SK-N-SH treated with all-trans-retinoic acid at 6 μM for 48 hours (cell line): ENCODE results near the gene RBP2.

Experiments
- ATAC-seq: fragments of 200-7000 bp; cut with Tn5 transposase; 3 replicates; pipeline ENCODE4 v1.9.1; 2020; ENCODE audit warnings: mild to moderate bottlenecking, moderate library complexity
- ARNTL ChIP-seq: fragments of 450-650 bp; formaldehyde crosslinking; IDR thresholded peaks from 2 replicates; pipeline ENCODE4 v1.5.0; 2020; ENCODE audit warnings: low read depth, mild to moderate bottlenecking, moderate library complexity, borderline replicate concordance
- CSDC2 ChIP-seq: fragments of 250-450 bp; sonication (Bioruptor Pico); IDR thresholded peaks from 2 replicates; pipeline ENCODE4 v1.5.0; 2020; ENCODE audit warnings: mild to moderate bottlenecking, moderate library complexity
- ESRRG ChIP-seq: fragments of 250-450 bp; sonication (Bioruptor Pico); IDR thresholded peaks from 2 replicates; pipeline ENCODE4 v1.6.1; 2021; ENCODE audit warnings: mild to moderate bottlenecking
- GLIS3 ChIP-seq: fragments of 250-450 bp; sonication (Bioruptor Pico); IDR thresholded peaks from 2 replicates; pipeline ENCODE4 v1.5.0; 2020; ENCODE audit warnings: mild to moderate bottlenecking, moderate library complexity
- ISL1 ChIP-seq: fragments of 250-450 bp; sonication (Bioruptor Pico); IDR thresholded peaks from 2 replicates; pipeline ENCODE4 v2.1.2; 2022; ENCODE audit warnings: mild to moderate bottlenecking, moderate library complexity
- OSR1 ChIP-seq: fragments of 250-450 bp; sonication (Bioruptor Pico); IDR thresholded peaks from 2 replicates; pipeline ENCODE4 v1.8.0; 2022; ENCODE audit warnings: moderate library complexity, mild to moderate bottlenecking, inconsistent platforms
- PPARA ChIP-seq: fragments of 250-450 bp; sonication (Bioruptor Pico); IDR thresholded peaks from 2 replicates; pipeline ENCODE4 v1.5.0; 2020; ENCODE audit warnings: mild to moderate bottlenecking, borderline replicate concordance
- RARB ChIP-seq: fragments of 250-450 bp; sonication (Bioruptor Pico); IDR thresholded peaks from 2 replicates; pipeline ENCODE4 v1.8.0; 2021; ENCODE audit warnings: mild to moderate bottlenecking, moderate library complexity
- SNAI2 ChIP-seq: fragments of 250-450 bp; sonication (Bioruptor Pico); IDR thresholded peaks from 2 replicates; pipeline ENCODE4 v1.5.0; 2020; ENCODE audit warnings: mild to moderate bottlenecking, moderate library complexity
- TCF4 ChIP-seq: fragments of 250-450 bp; sonication (Bioruptor Pico); IDR thresholded peaks from 2 replicates; pipeline ENCODE4 v1.8.0; 2021; ENCODE audit warnings: mild to moderate bottlenecking, moderate library complexity, borderline replicate concordance
- TOX ChIP-seq: fragments of 250-450 bp; sonication (Bioruptor Pico); IDR thresholded peaks from 2 replicates; pipeline ENCODE4 v1.8.0; 2021; ENCODE audit warnings: mild to moderate bottlenecking, moderate library complexity, borderline replicate concordance
- ZC3H10 ChIP-seq: fragments of 250-450 bp; sonication (Bioruptor Pico); IDR thresholded peaks from 2 replicates; pipeline ENCODE4 v1.5.1; 2021; ENCODE audit warnings: mild to moderate bottlenecking, moderate library complexity
- ZFP3 ChIP-seq: fragments of 250-450 bp; sonication (Bioruptor Pico); IDR thresholded peaks from 2 replicates; pipeline ENCODE4 v1.5.0; 2020; ENCODE audit warnings: mild to moderate bottlenecking, moderate library complexity
- ZNF565 ChIP-seq: fragments of 450-650 bp; formaldehyde crosslinking; conservative IDR thresholded peaks from 2 replicates; pipeline ENCODE4 v1.5.0; 2020; ENCODE audit warnings: low read depth, mild to moderate bottlenecking, moderate library complexity
- ZNF70 ChIP-seq: fragments of 450-650 bp; formaldehyde crosslinking; IDR thresholded peaks from 2 replicates; pipeline ENCODE4 v1.5.0; 2020; ENCODE audit warnings: mild to moderate bottlenecking, moderate library complexity
- ZNF8 ChIP-seq: fragments of 450-650 bp; formaldehyde crosslinking; IDR thresholded peaks from 2 replicates; pipeline ENCODE4 v1.5.0; 2020; ENCODE audit warnings: mild to moderate bottlenecking, moderate library complexity
- TF ChIP-seq, protein P1 (sequence below): fragments of 250-450 bp; sonication (Bioruptor Pico); IDR thresholded peaks from 2 replicates; pipeline ENCODE4 v1.5.0; 2020; ENCODE audit warnings: mild to moderate bottlenecking, moderate library complexity
- TF ChIP-seq, protein P2 (sequence below): fragments of 250-450 bp; sonication (Bioruptor Pico); IDR thresholded peaks from 2 replicates; pipeline ENCODE4 v1.8.0; 2020; ENCODE audit warnings: mild to moderate bottlenecking, moderate library complexity, borderline replicate concordance
- TF ChIP-seq, protein P3 (sequence below): fragments of 250-450 bp; sonication (Bioruptor Pico); IDR thresholded peaks from 2 replicates; pipeline ENCODE4 v1.8.0; 2021; ENCODE audit warnings: low read depth, mild to moderate bottlenecking, moderate library complexity, borderline replicate concordance
- TF ChIP-seq, protein P4 (sequence below): fragments of 250-450 bp; sonication (Bioruptor Pico); IDR thresholded peaks from 2 replicates; pipeline ENCODE4 v1.5.1; 2020; ENCODE audit warnings: low read depth, mild to moderate bottlenecking, moderate library complexity
- TF ChIP-seq, protein P5 (sequence below): fragments of 250-450 bp; sonication (Bioruptor Pico); IDR thresholded peaks from 2 replicates; pipeline ENCODE4 v1.5.1; 2021; ENCODE audit warnings: mild to moderate bottlenecking, moderate library complexity

RBP2 gene

DNA sequence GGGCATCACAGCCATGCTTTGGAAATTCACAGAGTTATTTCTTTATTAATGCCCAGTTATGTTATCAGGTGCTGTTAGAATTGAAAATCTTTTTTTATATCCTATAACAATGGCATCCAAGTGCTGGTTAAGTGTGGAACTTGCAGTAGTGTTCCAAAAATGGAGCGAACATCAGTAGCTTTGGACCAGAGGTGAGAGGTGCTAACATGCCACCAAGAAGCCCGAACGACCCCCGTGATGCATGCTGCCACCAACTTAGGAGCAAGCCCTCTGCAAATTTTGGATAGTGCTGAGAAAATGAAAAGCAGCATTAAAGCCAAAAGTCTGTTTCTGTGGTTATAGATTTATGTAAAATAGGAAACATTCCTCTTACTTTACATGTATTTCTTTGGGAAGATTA is 38.4 kb upstream of the RBP2 start (continued):
- TF ChIP-seq, protein P1, sequence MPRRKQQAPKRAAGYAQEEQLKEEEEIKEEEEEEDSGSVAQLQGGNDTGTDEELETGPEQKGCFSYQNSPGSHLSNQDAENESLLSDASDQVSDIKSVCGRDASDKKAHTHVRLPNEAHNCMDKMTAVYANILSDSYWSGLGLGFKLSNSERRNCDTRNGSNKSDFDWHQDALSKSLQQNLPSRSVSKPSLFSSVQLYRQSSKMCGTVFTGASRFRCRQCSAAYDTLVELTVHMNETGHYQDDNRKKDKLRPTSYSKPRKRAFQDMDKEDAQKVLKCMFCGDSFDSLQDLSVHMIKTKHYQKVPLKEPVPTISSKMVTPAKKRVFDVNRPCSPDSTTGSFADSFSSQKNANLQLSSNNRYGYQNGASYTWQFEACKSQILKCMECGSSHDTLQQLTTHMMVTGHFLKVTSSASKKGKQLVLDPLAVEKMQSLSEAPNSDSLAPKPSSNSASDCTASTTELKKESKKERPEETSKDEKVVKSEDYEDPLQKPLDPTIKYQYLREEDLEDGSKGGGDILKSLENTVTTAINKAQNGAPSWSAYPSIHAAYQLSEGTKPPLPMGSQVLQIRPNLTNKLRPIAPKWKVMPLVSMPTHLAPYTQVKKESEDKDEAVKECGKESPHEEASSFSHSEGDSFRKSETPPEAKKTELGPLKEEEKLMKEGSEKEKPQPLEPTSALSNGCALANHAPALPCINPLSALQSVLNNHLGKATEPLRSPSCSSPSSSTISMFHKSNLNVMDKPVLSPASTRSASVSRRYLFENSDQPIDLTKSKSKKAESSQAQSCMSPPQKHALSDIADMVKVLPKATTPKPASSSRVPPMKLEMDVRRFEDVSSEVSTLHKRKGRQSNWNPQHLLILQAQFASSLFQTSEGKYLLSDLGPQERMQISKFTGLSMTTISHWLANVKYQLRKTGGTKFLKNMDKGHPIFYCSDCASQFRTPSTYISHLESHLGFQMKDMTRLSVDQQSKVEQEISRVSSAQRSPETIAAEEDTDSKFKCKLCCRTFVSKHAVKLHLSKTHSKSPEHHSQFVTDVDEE: no peak

DNA sequence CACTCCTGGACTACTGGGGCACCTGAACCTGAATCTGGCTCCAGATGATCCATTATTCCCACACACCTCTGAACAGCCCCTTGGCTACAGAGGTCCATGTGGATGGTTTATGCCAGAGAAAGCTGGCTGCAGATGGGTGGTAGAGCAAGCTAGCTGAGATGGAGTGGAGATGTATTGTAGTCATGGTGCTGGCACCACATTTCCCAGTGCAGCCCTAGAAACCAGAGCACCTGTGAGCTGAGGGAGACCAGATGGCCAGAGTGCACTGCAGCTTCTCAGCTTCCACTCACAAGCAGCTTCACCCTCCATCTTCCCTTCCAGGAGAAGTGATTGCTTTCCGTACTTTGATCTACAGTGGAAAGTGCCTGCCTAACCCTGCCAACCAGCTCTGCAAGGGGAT is 33.3 kb upstream of the RBP2 start:
- ATAC-seq: no peak
- TF ChIP-seq, protein P2, sequence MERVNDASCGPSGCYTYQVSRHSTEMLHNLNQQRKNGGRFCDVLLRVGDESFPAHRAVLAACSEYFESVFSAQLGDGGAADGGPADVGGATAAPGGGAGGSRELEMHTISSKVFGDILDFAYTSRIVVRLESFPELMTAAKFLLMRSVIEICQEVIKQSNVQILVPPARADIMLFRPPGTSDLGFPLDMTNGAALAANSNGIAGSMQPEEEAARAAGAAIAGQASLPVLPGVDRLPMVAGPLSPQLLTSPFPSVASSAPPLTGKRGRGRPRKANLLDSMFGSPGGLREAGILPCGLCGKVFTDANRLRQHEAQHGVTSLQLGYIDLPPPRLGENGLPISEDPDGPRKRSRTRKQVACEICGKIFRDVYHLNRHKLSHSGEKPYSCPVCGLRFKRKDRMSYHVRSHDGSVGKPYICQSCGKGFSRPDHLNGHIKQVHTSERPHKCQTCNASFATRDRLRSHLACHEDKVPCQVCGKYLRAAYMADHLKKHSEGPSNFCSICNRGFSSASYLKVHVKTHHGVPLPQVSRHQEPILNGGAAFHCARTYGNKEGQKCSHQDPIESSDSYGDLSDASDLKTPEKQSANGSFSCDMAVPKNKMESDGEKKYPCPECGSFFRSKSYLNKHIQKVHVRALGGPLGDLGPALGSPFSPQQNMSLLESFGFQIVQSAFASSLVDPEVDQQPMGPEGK (CRISPR knock-in tag): no peak

DNA sequence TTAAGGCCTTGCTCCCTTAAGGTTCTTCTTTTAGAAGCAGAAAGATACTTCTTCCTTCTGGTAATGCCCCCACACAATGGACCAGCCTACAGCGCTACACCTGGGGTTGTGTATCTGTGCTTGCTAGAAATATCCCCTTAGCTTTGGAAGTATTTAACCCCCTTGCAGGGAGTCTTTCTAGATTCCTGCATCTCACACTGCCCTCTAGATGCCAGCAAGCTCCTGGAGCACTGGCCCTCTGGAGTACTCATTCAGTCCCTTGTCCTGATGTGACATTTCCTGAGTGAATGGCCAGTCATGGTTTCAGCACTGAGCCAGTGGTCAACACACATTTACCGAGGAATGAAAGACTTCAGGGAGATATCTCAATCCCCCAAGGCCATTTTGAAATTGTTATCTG is 30.4 kb upstream of the RBP2 start:
- TF ChIP-seq ZFP3 (no peak), ZC3H10 (CRISPR knock-in tag) (no peak), ZNF70 (CRISPR knock-in tag) (no peak), GLIS3 (CRISPR knock-in tag) (no peak), CSDC2 (no peak), TOX (CRISPR knock-in tag) (no peak), RARB (CRISPR knock-in tag) (no peak), ZNF8 (CRISPR knock-in tag) (no peak), PPARA (CRISPR knock-in tag) (no peak)
- TF ChIP-seq, protein P3, sequence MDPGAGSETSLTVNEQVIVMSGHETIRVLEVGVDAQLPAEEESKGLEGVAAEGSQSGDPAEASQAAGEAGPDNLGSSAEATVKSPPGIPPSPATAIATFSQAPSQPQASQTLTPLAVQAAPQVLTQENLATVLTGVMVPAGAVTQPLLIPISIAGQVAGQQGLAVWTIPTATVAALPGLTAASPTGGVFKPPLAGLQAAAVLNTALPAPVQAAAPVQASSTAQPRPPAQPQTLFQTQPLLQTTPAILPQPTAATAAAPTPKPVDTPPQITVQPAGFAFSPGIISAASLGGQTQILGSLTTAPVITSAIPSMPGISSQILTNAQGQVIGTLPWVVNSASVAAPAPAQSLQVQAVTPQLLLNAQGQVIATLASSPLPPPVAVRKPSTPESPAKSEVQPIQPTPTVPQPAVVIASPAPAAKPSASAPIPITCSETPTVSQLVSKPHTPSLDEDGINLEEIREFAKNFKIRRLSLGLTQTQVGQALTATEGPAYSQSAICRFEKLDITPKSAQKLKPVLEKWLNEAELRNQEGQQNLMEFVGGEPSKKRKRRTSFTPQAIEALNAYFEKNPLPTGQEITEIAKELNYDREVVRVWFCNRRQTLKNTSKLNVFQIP (CRISPR knock-in tag): no peak
- TF ChIP-seq, protein P4, sequence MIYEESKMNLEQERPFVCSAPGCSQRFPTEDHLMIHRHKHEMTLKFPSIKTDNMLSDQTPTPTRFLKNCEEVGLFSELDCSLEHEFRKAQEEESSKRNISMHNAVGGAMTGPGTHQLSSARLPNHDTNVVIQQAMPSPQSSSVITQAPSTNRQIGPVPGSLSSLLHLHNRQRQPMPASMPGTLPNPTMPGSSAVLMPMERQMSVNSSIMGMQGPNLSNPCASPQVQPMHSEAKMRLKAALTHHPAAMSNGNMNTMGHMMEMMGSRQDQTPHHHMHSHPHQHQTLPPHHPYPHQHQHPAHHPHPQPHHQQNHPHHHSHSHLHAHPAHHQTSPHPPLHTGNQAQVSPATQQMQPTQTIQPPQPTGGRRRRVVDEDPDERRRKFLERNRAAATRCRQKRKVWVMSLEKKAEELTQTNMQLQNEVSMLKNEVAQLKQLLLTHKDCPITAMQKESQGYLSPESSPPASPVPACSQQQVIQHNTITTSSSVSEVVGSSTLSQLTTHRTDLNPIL (CRISPR knock-in tag): no peak
- TF ChIP-seq, protein P2 (CRISPR knock-in tag): no peak
- ATAC-seq: no peak; the same call in 2 of the 3 replicates

DNA sequence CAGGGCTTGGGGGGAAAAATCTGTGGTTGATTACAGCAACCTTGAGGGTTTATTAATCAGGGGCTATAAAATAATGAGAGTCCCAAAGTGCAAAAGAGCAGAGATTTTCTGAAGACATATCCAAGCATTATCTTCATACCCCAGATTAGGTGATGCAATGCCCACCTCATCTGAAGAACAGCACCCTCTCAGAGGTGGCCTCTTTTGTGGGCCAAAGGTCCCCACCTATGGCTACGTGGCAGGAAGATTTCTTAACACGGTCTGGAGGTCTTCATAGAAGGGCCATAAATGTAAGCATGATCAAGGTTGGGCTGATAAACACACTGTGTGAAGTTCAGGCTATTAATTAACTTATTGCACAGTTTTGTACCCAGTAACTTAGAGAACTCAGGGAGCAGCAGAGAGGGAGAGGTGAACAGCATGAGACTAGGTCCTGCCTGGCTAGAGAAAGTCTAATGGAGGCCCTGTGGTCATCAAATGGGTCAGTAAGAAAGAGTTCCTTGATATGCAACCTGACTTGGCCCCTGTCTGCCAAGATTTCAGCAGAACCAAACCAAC is 29.6 kb upstream of the RBP2 start:
- TF ChIP-seq TCF4 (CRISPR knock-in tag) (no peak), OSR1 (CRISPR knock-in tag) (no peak), ISL1 (no peak), SNAI2 (no peak), TOX (CRISPR knock-in tag) (no peak), ARNTL (no peak), ZNF565 (CRISPR knock-in tag) (no peak), CSDC2 (no peak), ZC3H10 (CRISPR knock-in tag) (no peak), ESRRG (no peak)
- TF ChIP-seq, protein P4 (CRISPR knock-in tag): no peak
- TF ChIP-seq, protein P5, sequence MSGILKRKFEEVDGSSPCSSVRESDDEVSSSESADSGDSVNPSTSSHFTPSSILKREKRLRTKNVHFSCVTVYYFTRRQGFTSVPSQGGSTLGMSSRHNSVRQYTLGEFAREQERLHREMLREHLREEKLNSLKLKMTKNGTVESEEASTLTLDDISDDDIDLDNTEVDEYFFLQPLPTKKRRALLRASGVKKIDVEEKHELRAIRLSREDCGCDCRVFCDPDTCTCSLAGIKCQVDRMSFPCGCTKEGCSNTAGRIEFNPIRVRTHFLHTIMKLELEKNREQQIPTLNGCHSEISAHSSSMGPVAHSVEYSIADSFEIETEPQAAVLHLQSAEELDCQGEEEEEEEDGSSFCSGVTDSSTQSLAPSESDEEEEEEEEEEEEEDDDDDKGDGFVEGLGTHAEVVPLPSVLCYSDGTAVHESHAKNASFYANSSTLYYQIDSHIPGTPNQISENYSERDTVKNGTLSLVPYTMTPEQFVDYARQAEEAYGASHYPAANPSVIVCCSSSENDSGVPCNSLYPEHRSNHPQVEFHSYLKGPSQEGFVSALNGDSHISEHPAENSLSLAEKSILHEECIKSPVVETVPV (CRISPR knock-in tag): no peak
- ATAC-seq: no peak
